C4-2B (cell line): ENCODE data around the gene AR.

Source experiments
- H3K27ac ChIP-seq: fragments of 450-650 bp; 2 replicates; pipeline ENCODE4 v1.5.1; 2017
- CTCF ChIP-seq: fragments of 450-650 bp; conservative IDR thresholded peaks from 2 replicates; pipeline ENCODE4 v1.5.1; 2017; ENCODE audit warnings: mild to moderate bottlenecking
- ZFX ChIP-seq: fragments of 450-650 bp; IDR thresholded peaks from 2 replicates; pipeline ENCODE4 v1.6.1; 2017

Gene AR

GRCh38 chrX:67749536-67749935, 205.7 kb downstream of the AR start:
- no peak overlapping the region for H3K27ac ChIP-seq
- TF ChIP-seq ZFX (no peak), CTCF (no peak)

GRCh38 chrX:67750694-67751093, 206.9 kb downstream of the AR start:
- TF ChIP-seq CTCF, result no peak
- no peak for TF ChIP-seq ZFX
- no peak overlapping the region for H3K27ac ChIP-seq

GRCh38 chrX:67759018-67759417, 215.2 kb downstream of the AR start:
- no peak overlapping the region for H3K27ac ChIP-seq
- TF ChIP-seq CTCF (no peak), ZFX (no peak)

GRCh38 chrX:67777148-67777547, 233.3 kb downstream of the AR start:
- TF ChIP-seq ZFX (no peak), CTCF (no peak)
- no peak overlapping the region for H3K27ac ChIP-seq

- no peak overlapping the region for H3K27ac ChIP-seq
- TF ChIP-seq ZFX (no peak), CTCF (no peak)
These were observed 235.3 kb downstream of the AR start for GRCh38 chrX:67779099-67779498.
